ENCODE measurements around the gene NRXN3. TPM values are rescaled to one million over a fixed set of nuclear protein-coding genes. Genes with fewer than 3 reads are reported as not detected.
A peak's percentile ranks its signal among the peaks of the same experiment; 100 is the strongest.

The NRXN3 gene
- total and polyA plus RNA-seq, 2 experiments from 2014 or later: 0.69 to 1.5 TPM

DNA sequence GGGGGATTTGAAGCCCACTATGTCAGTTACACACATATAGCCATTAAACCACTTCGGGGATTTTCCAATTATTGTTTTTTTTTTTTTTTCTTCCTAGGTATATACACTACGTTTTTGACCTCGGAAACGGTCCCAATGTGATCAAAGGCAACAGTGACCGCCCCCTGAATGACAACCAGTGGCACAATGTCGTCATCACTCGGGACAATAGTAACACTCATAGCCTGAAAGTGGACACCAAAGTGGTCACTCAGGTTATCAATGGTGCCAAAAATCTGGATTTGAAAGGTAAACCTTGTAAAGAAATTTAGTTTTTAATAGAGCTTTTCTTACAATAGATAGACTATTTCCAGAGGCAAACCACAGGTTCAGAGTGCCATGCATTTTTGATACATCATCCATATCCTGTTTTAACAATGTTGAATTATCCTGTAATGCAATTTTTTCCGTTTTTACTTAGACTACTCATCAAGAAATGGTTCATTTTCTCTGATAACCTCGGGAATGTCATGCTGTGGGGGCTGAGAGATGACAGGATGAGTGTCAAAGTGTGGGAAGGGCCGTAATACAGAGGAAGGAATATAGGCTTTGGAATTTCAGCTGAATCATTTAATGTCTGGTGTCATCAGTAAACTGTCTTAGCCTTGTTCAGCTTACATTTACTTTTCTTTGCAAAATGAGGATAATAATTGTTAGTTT is 797.1 kb downstream of the NRXN3 start:
- no peak overlapping the region for H3K27ac ChIP-seq
- H3K9me3 ChIP-seq (ENCODE audit: low read depth): no peaks in the 10 kb centered on the region
- H3K4me3 ChIP-seq: no peak overlapping the region
- TF ChIP-seq, protein P1, sequence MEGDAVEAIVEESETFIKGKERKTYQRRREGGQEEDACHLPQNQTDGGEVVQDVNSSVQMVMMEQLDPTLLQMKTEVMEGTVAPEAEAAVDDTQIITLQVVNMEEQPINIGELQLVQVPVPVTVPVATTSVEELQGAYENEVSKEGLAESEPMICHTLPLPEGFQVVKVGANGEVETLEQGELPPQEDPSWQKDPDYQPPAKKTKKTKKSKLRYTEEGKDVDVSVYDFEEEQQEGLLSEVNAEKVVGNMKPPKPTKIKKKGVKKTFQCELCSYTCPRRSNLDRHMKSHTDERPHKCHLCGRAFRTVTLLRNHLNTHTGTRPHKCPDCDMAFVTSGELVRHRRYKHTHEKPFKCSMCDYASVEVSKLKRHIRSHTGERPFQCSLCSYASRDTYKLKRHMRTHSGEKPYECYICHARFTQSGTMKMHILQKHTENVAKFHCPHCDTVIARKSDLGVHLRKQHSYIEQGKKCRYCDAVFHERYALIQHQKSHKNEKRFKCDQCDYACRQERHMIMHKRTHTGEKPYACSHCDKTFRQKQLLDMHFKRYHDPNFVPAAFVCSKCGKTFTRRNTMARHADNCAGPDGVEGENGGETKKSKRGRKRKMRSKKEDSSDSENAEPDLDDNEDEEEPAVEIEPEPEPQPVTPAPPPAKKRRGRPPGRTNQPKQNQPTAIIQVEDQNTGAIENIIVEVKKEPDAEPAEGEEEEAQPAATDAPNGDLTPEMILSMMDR (IDR thresholded peaks at IDR 0.05; ENCODE audit: low read depth, low read length): no peak
- no peaks in the 10 kb centered on the region for H3K4me1 ChIP-seq (ENCODE audit: low read depth)
- no peaks in the 10 kb centered on the region for H3K36me3 ChIP-seq
- DNase-seq (ENCODE audit: low read depth in 1 of 2, low spot score in 1 of 2): peak in 1 of 2 donors; percentile 30
- H3K27me3 ChIP-seq: no peaks in the 10 kb centered on the region

DNA sequence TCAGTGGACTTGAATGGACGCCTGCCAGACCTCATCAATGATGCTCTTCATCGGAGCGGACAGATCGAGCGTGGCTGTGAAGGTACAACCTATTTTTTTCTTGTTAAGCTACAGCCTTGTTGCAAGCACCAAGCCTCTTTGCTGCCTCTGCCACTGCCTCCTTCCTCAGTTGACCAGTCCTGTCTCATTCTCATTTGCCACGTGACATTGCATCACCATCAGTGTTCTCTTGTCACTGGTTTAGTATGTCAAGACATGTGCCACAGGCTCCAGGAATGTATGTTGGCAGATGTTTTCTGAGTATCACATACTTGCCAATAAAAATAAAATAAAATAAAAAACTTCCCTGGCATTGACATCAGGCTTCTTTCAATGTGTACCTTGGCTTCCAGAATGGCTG is 798.1 kb downstream of the NRXN3 start:
- Histone ChIP-seq H3K4me3 (no peak overlapping the region), H3K27me3 (no peaks in the 10 kb centered on the region), H3K4me1 (ENCODE audit: low read depth) (no peaks in the 10 kb centered on the region), H3K27ac (no peak overlapping the region), H3K9me3 (ENCODE audit: low read depth) (no peaks in the 10 kb centered on the region), H3K36me3 (no peaks in the 10 kb centered on the region)
- TF ChIP-seq, protein P1 (IDR thresholded peaks at IDR 0.05; ENCODE audit: low read depth, low read length): no peak
- no peak for DNase-seq (ENCODE audit: low read depth in 1 of 2, low spot score in 1 of 2)

DNA sequence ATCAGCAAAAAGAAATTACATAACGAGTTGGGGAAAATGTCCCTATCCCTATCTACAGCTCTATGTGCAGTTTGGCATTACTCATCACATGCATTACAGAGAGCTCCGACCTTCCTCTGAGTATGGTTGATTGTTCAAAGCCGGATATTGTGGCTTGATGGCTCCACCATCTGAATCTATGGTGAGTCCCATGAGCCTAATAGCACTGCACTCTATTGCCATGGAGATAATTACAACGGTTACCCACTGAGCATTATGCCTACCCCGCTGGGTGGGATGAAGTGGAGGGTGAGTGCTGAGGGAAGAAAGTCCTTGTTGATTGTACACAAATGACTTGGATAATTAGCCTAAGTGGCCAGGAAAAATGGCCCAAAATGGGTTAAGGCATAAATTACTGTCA is 800.5 kb downstream of the NRXN3 start:
- TF ChIP-seq, protein P1 (IDR thresholded peaks at IDR 0.05; ENCODE audit: low read depth, low read length): no peak
- Histone ChIP-seq H3K4me3 (no peak overlapping the region), H3K4me1 (ENCODE audit: low read depth) (no peaks in the 10 kb centered on the region), H3K27me3 (no peaks in the 10 kb centered on the region), H3K36me3 (no peaks in the 10 kb centered on the region), H3K9me3 (ENCODE audit: low read depth) (no peaks in the 10 kb centered on the region), H3K27ac (no peak overlapping the region)
- no peak for DNase-seq (ENCODE audit: low read depth in 1 of 2, low spot score in 1 of 2)

DNA sequence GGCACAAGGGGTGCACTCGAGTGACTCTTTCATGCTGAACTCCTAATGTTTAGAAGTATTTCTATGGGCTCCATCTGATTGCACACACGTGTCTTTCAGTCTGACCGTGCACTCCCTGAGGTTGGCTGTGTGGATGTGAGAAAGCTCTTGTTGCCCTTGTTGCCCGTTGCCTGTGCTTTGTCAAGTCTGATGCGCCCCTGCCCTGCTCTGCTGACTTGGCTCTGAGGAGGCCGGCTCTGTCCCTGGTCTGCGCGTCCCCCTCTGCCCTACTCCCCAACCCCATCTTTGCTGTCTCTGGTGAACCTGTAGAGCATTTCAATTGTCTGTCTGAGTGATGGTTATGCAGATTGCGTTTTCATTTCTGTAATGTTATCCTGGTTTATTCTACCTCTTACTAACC is 802.3 kb downstream of the NRXN3 start:
- Histone ChIP-seq H3K4me3 (no peak overlapping the region), H3K27ac (no peak overlapping the region), H3K9me3 (ENCODE audit: low read depth) (no peaks in the 10 kb centered on the region), H3K27me3 (no peaks in the 10 kb centered on the region), H3K36me3 (no peaks in the 10 kb centered on the region), H3K4me1 (ENCODE audit: low read depth) (no peaks in the 10 kb centered on the region)
- no peak for DNase-seq (ENCODE audit: low read depth in 1 of 2, low spot score in 1 of 2)
- TF ChIP-seq, protein P1 (IDR thresholded peaks at IDR 0.05; ENCODE audit: low read depth, low read length): no peak

DNA sequence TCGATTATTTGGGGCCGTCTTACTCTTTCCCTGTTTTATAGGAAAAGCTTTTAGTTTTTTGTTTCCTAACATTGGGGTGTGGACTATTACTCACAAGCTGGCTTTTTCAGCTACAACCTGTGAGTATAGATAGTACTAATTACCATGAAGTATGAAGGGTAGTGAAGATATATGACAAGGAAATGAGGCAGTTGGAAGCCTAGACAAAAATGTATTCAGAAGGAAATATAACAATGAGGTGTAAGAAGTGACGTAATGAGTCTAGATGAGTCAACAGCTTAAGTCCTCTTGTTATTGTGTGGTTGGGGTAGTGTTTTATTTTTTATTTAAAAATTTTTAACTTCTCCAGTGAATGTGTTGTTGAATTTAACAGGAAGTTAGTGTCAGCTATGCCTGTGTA is 804.5 kb downstream of the NRXN3 start:
- DNase-seq (ENCODE audit: low read depth in 1 of 2, low spot score in 1 of 2): peak in 1 of 2 donors; percentile 35
- no peaks in the 10 kb centered on the region for H3K27me3 ChIP-seq
- H3K9me3 ChIP-seq (ENCODE audit: low read depth): no peaks in the 10 kb centered on the region
- no peak overlapping the region for H3K4me3 ChIP-seq
- TF ChIP-seq, protein P1 (IDR thresholded peaks at IDR 0.05; ENCODE audit: low read depth, low read length): no peak
- no peaks in the 10 kb centered on the region for H3K36me3 ChIP-seq
- no peaks in the 10 kb centered on the region for H3K4me1 ChIP-seq (ENCODE audit: low read depth)
- no peak overlapping the region for H3K27ac ChIP-seq

Measured in cardiac muscle cell (in vitro differentiated cells and primary cell).